GM12864 (cell line): ENCODE data around the gene MAP2K4.
"Not testable (repeated sequence)": the region's sequence is repeated elsewhere in the genome, so short reads cannot be mapped to it uniquely, and the experiment has no call there.

ENCODE experiments used
- DNase-seq: peaks from one replicate; pipeline ENCODE4 v3.0.0-alpha.2; 2011; ENCODE audit warnings: low read depth
- H3K4me3 ChIP-seq: 2 replicates; pipeline ENCODE4 v1.5.1; 2011; ENCODE audit warnings: mild to moderate bottlenecking, low read depth, low read length, control low read depth
- CTCF ChIP-seq: IDR thresholded peaks from 2 replicates; pipeline ENCODE4 v1.5.1; 2011; ENCODE audit warnings: low read depth, mild to moderate bottlenecking, moderate library complexity, low read length, control low read depth, inconsistent platforms; ENCODE audit errors: missing control alignments

MAP2K4 gene

GRCh38 chr17:12133183-12133582 is 112.5 kb downstream of the MAP2K4 start:
- no peak for DNase-seq
- TF ChIP-seq CTCF = no peak
- H3K4me3 ChIP-seq = no peak overlapping the region

- no peak for TF ChIP-seq CTCF
- no peak overlapping the region for H3K4me3 ChIP-seq
- no peak for DNase-seq
Observed at GRCh38 chr17:12134101-12134500, 113.4 kb downstream of the MAP2K4 start.

GRCh38 chr17:12134587-12134986 is 113.9 kb downstream of the MAP2K4 start:
- no peak overlapping the region for H3K4me3 ChIP-seq
- no peak for TF ChIP-seq CTCF
- no peak for DNase-seq

GRCh38 chr17:12136243-12136642 is 115.6 kb downstream of the MAP2K4 start:
- no peak for TF ChIP-seq CTCF
- H3K4me3 ChIP-seq = no peak overlapping the region
- DNase-seq = no peak

GRCh38 chr17:12136646-12137045 is 116.0 kb downstream of the MAP2K4 start:
- no peak for TF ChIP-seq CTCF
- no peak overlapping the region for H3K4me3 ChIP-seq
- no peak for DNase-seq

- no peak overlapping the region for H3K4me3 ChIP-seq
- no peak for TF ChIP-seq CTCF
- no peak for DNase-seq
Observed at GRCh38 chr17:12137859-12138258, 117.2 kb downstream of the MAP2K4 start.

- TF ChIP-seq CTCF = no peak
- no peak overlapping the region for H3K4me3 ChIP-seq
- DNase-seq = no peak
Observed at GRCh38 chr17:12140685-12141084, 120.0 kb downstream of the MAP2K4 start.

GRCh38 chr17:12162187-12162586 is 141.5 kb downstream of the MAP2K4 start:
- DNase-seq, H3K4me3 ChIP-seq: not testable (repeated sequence)
